ENCODE measurements around the gene LTF.
"Not testable (repeated sequence)": the region's sequence is repeated elsewhere in the genome, so short reads cannot be mapped to it uniquely, and the experiment has no call there.

LTF gene

DNA sequence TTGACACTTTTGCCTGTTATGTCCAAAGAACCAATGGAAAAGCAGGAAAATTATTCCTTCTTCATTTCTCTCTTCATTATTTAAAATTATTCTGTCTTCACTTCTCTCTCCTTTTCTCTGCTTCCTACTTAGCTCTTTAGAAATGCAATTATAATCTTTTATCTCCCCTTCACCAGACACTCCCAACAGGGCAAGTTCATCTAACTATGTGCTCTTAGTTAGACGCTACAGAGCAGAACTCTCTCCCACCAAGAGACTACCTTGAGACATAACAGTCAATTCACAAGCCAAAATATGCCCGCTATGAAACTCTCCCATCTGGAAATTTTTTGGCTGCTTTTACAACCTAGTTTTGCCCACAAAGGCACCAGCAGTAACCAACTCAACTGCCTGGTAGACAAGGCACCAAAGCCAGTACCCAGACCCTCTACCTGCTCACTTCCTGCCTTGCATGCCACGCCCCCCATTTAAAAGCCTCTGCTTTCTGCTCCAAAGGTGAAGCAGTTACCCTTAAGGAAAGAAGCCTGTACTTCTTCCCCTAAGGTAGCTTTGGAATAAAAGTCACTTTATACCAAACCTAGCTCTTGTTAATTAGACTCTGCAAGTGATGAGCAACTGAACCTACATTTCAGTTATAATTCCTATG lies 29.5 kb downstream of the LTF start:
- no peak for DNase-seq

DNA sequence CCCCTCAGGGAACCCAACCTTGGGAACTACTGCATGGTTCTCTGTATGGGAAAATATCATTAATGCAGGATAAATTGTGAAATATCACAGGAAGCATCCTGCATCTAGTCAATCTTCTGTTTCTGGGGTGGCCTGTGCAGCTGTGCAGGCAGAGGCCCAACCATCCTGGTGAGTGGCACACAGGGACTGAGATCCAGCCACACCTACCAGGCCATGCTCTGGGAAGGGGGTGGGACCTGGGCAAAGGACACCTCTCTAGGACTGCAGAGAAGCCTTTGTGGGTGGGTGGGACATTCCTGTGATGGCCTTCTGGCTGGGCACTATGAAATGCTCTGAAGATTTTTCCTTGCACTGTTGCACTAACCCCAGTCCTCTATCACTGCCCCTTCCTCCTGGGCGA lies 30.9 kb downstream of the LTF start:
- no peak for DNase-seq

DNA sequence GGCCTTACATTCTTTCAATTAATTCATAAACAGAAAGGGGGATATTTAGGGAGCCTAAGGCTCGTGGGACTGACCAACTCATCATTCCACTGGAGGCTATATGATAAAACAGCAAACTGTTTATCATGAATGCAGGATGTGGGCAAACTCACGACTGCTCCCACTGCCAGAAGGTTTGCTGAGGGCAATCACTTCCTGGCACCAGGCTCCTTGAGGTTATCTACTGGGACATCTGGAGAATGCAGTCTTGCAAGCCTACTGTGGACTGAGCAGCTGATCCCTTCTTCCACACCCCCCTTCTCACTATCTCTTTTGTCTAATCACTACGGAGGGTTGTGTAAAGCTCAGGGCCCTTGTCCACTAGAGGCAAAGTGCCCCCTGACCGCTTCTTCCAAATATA lies 31.6 kb downstream of the LTF start:
- not testable (repeated sequence) for DNase-seq

DNA sequence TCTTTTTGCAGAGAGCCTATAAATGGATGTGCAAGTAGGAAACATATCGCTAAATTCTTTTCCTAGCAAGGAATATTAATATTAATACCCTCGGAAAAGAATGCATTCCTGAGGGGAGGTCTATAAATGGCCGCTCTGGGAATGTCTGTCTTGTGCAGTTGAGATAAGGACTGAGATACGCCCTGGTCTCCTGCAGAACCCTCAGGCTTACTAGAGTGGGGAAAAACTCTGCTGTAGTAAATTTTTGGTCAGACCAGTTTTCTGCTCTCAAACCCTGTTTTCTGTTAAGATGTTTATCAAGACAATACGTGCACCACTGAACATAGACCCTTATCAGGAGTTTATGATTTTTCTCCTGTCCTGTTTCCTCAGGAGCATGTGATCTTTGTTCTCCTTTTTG lies 32.8 kb downstream of the LTF start:
- DNase-seq, result not testable (repeated sequence)

DNA sequence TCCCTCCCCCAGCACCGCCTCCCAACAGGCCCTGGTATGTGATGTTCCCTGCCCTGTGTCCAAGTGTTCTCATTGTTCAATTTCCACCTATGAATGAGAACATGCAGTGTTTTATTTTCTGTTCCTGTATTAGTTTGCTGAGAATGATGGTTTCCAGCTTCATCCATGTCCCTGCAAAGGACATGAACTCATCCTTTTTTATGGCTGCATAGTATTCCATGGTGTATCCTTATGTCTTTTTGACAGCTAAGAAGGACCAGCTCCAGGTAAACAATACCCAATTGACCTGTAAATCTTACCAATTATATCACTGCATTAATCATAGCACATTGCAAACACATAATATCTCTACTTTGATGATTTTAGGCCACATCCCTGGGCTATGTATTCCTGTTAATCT lies 33.8 kb downstream of the LTF start:
- DNase-seq, result not testable (repeated sequence)

DNA sequence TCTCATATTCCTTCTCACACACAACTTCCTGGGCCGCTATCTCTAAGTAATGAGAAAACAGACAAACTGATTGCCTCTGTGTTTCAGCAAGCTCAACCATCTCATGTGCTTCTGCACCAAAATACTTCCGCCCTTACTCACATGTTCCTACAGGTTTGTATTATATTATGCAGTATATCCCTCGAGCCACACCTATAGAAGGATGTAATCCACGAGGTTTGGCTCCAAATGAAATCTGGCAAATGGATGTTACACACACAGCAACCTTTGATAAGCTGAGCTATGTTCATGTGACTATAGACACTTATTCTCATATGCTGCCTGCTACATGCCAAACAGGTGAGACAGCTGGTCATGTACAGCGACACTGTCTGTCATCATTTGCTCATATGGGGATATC lies 35.0 kb downstream of the LTF start:
- DNase-seq, result no peak

DNA sequence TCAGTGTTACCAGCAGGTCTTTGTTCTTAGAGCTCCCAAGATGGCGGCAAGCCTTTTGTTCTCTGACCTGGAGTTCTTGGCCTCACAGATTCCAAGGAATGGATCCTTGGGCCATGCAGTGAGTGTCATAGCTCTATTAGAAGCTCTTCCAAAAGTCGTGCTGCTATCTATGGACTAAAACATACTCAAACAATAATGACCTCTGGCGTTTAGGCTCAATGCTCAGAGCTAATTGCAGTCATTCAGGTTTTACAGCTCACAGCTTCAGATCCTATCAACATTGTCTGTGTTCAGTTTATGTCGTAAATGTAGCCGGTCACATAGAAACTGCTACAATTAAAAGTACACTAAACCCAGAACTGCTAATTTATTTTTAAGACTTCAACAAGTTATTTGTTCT lies 35.5 kb downstream of the LTF start:
- no peak for DNase-seq

DNA sequence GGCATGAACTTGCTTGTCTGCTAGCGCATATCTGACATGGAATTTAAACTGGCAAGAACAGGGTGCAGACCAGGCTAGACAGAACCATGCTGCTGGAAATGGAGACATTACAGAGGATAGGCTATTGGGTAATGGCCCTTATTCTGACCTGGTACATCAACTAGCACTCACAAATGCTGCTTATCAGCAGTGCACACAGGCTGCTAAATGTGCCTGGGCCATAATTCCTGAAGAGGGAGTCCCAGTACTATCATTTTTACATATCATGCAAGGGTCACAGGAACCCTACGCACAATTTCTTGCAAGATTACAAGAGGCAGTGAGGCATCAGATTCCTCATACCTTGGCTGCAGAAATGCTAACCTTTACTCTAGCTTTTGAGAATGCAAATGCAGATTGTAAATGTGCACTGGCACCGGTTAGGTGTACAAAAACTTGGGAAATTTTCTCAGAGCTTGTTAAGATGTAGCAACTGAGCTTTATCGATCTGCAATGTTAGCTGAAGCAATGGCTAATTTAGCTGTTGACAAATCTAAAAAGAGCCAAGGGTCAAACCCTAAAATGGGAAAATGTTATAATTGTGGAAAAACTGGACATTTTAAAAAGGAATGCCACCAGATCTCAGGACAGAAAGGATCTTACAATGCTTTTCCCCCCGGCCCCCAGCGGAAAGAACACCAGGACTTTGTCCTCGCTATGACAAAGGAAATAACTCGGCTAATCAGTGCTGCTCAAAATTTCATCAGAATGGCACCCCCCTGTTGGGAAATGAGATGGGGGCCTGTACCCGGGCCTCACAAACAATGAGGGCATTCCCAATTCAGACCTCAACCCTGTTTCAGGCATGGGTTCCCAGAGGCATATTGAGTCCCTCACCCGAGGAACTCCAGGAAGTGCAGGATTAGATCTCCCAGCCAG lies 36.5 kb downstream of the LTF start:
- DNase-seq, result no peak

DNA sequence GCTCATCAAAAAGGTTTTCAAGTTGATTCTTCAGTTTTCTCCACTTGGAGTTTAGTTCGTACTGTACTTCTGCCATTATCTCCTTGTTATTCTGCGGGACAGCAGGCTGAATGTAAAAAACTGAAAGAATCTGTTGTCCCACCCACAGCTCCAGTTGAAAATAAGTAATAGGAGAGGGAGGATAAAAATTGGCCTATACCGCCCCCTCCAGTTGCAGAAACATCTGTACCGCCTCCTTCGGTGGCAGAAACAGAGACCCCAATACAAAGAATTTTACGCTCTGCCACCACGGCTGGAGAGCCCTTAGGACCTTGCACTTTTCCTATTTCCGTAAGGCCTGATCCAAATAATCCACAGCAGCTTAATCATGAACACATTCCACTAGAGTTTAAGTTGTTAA lies 37.3 kb downstream of the LTF start:
- DNase-seq, result not testable (repeated sequence)

DNA sequence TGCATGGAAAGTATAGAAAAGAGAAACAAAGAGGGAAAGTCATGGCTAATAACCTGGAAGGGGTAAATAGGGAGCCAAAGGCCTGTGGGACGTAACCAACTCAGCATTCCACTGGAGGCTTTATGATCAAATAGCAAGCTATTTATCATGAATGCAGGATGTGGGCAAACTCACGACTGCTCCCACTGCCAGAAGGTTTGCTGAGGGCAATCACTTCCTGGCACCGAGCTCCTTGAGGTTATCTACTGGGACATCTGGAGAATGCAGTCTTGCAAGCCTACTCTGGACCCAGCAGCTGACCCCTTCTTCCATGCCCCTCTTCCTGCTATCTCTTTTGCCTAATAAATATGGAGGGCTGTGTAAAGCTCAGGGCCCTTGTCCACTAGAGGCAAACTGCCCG lies 38.2 kb downstream of the LTF start:
- DNase-seq, result not testable (repeated sequence)

DNA sequence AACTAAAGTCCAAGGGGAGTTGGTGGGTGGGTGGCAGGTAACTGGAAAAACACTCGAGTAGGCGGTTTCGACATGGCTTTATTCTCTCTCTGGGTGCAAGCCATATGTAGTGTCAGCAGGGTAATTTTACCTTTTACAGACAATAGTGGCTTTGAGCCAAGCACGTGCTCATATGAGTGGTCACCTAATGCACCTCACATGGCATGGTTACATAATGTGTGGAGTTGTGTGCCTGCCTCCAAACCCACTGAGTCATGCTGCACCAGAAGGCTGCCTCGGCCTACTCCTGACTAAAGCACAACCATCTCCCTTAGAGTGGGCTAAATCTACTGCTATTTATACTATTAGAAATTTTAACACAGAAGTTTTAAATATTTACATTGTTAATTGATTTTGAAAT lies 41.1 kb downstream of the LTF start:
- no peak for DNase-seq

DNA sequence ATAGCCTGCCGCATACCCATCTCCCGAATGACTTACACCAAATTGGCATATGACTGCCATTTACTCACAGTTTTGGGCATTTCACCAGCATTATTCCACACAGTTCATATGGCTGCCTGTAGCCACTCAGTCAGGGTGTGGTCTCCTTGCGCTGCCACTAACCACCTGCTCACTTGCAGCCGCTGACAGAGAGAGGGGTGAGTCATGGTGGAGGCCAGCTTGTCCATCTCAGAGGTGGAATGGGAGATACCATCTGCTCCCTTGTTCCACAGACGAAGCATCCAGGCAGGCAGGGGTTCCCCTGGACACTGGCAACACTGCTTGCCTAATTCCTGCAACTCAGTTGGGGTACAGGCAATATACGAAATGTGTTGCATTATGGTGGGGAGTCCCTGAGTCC lies 42.1 kb downstream of the LTF start:
- DNase-seq, result no peak

DNA sequence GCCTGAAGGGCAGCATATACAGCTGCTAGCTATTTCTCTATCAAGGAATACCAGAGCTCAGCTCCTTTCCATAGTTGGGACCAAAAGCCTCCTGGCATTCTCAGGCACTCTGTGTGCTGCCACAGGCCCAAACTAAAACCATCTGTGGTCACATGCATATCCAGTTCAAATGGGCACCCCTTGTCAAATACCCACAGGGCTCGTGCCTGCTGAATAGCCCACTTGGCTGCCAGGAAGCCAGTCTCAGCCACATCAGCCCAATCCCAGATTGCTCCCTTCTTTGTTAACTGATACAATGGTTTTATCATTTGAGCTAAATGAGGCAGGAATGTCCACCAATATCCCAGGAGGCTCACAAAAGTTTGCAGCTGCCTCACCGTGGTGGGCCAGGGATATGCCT lies 43.8 kb downstream of the LTF start:
- no peak for DNase-seq

DNA sequence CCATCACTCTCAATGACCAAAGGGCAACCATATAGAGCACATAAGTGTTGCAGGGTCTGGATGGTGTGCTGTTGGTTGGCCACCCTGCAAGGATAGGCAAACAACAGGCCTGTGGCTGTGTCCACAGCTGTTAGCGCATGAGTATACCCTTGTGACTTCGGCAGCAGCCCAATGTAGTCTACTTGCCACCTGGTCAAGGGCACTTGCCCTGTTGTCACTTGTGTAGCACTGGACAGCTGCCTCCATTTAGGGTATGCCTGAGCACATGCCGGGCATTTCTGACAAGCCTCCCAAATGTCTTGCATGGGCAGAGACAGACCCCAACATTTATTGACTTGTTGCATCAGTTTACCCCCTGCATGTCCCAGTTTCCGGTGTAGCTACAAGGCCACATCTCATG lies 44.9 kb downstream of the LTF start:
- no peak for DNase-seq

DNA sequence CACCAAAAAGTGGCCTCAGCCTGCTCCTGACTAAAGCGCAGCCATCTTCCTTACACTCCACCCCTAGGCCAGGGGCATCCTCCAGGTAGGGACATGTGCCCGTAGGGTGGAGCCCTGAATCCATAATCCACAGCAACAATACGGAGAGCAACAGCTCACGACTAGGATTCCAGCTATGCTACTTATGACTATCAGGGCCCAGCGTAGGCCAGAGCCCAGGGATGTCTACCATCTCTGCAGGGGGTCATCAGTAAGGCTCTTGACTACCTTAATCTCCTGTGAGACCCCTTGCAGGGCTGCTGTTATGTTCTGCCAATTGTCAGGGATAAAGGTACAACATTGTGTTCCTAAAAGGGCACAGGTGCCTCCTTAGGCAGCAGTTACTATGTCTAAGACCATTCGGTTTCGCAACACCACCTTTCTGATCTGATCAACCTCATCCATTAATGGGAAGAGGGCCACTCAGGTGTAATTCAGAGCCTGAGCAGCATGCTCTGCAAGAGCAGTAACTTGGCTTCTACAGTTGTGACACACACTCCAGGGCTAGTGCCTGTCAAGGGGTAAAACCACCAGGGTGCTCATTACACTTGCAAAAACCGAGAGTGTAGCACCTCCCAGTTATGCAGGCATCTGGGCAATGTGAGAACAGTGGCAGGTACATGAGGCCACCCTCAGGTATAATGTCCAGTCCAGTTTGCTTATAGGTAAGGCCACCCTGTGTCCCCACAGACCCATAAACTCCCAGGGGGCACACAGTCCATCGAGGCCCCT lies 46.7 kb downstream of the LTF start:
- no peak for DNase-seq

DNA sequence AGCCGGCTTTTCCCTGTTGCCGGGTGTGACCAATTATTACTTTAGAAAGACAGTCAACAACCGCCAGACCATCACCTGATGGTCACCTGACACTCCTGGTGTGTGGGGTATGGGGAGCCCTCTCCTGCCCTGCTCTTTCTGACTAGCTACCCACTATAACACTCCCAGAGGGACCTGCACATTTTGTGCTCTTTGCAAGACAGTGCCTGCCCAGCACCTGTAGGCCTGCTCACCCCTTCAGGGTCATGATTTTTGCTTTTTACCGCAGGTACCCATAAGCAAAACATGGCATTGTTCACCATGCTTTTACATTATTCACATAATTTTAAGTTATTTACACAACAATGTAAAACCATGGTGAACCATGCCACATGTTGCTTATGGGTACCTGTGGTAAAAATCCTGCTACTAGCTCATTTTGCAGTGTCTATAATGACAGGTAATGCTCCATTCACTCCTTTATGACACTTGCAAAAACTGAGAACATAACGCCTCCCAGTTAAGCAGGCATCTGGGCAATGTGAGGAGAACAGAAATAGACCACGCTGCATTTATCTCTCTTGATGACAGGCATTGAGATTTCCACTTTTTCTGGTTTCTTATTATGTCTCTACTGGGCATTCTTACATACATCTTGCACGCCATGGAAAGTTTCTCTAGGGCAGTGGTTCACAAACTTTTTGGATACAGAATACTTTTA lies 47.7 kb downstream of the LTF start:
- no peak for DNase-seq

DNA sequence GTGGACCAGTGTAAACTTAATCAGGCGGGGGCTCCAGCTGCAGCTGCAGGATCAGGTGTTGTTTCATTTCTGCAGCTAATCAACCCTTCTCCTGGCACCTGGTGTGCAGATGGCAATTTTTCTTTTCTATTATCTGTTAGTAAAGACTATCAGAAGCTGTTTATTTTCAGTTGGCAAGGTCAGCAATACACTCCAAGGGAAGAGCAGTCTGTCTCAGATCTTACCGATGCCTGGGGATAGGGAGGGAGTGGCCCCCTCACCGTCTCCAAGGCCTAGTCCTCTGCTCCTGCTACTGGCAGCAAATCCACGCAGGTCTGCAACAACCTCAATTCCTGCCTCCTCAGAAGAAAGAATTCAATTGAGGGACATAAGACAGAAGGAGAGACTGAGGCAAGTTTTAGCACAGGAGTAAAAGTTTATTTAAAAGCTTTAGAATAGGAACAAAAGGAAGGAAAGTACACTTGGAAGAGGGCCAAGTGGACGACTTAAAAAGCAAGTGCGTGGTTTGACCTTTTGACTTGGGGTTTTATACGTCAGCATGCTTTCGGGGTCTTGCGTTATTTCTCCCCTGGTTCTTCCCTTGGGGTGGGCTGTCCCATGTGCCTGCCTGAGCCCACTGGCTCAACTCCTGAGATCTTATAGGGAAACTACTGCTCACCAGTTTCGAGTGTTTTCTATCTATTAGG lies 48.4 kb downstream of the LTF start:
- no peak for DNase-seq

DNA sequence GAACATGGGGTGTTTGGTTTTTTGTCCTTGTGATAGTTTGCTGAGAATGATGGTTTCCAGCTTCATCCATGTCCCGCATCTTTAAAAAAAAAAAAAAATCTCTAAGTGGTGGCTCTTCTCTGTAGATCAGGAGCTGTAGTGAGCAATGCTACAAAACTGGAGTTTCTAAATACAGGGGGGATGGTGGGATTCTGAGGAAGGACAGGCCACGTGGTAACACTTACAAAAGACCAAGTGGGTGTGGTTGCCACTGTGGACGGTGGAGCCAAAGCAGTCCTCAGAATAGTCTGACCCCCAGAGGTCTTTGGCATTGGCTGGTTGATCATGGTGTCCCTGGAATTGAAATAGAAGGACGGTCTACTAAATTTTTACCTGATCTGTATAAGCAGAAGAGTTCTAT lies 50.0 kb downstream of the LTF start:
- DNase-seq, result no peak

DNA sequence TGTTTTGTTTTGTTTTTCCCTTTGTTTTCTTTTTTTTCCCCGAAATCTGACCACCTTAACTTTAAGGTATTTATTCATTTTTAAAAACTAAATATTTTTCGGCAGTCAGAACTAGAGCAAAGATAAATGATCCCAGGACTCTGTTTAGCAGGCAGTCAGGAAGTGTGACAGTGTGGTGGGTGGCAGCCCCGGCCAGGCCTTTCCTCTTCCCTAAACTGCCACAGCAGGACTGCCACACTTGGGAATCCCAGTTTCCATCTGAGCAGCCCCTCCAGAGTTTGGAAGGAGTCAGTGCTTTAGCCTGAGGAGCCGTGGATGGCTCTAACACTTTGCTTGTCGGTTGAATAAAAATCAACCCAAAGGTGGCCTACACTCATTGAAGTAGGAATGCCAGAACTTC lies 50.8 kb downstream of the LTF start:
- DNase-seq, result no peak

DNA sequence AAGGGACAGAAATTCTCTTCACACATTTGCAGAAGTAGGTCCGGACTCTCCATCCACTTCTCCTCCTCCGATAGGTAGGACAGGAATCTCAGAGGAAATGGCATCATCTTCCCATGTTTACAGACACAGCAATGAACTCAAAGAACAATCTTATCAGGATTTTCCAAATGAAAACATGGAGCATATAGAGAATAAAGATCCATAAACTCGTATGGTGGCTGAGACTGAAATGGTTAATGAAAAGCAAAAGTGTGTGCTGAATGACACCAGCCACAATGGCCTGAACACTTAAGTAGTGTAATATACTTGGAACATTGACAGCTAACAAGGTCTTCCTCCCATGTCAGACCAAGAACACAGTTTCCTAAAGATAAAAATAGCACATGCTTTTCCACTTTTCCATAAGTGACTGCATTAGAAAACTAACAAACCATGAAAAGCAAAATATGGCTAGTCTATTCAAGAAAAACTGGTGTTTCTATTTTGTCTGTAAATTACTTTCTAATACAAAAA lies 51.9 kb downstream of the LTF start:
- DNase-seq, result no peak

DNA sequence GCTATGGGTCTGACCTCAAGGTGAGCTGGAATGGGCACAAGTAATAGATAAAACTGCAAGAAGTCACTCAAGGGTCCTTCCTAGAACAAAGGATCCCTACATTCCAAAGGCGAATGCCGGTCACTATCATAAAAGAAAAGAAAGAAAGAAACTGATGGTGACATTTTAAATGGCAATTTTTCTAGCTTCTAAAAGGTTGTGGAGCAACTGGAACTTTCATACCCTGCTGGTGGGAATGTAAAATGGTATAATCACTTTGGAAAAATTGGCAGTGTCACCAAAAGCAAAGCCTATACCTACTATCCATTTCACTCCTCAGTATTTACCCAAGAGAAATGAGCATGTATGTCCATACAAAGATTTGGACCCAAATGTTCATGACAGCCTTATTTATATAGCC lies 53.4 kb downstream of the LTF start:
- no peak for DNase-seq

DNA sequence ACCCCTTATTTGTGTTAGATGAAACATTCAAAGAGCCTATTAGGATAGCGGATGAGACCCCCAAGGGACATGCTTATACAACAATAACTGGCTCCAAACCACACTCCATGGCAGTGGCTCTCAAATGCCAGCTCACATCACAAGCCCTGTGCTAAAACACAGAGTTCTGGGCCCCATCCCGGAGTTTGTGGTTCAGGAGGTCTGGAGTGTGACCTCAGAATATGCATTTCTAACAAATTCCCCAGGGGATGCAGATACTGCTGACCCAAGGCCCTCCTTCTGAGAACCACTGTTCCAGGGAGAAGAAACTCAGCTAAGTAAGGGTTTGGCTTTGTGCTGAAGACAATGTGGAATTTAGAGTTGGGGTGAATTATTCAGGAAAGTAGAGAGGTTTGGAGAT lies 54.0 kb downstream of the LTF start:
- no peak for DNase-seq
